ENCODE data around the gene GLRX3. TPM values are rescaled to one million over a fixed set of nuclear protein-coding genes. Genes with fewer than 3 reads are reported as not detected.
A peak's percentile ranks its signal among the peaks of the same experiment; 100 is the strongest.

GLRX3 gene
- total RNA-seq, 1 donor from 2014 or later, result 62.4 TPM

- no peak for DNase-seq (ENCODE audit: low spot score)
These were observed 1.7 kb downstream of the GLRX3 start for GRCh38 chr10:130137659-130138478.

- DNase-seq (ENCODE audit: low spot score), result peak; percentile 60
These were observed 2.3 kb downstream of the GLRX3 start for GRCh38 chr10:130138479-130138866.

- DNase-seq (ENCODE audit: low spot score), result no peak
These were observed 4.2 kb downstream of the GLRX3 start for GRCh38 chr10:130140425-130140824.

GRCh38 chr10:130141038-130141437 lies 4.8 kb downstream of the GLRX3 start:
- DNase-seq (ENCODE audit: low spot score), result no peak

- DNase-seq (ENCODE audit: low spot score), result no peak
These were observed 5.3 kb downstream of the GLRX3 start for GRCh38 chr10:130141460-130141859.

GRCh38 chr10:130141878-130142277 lies 5.7 kb downstream of the GLRX3 start:
- DNase-seq (ENCODE audit: low spot score), result no peak

- no peak for DNase-seq (ENCODE audit: low spot score)
These were observed 9.9 kb downstream of the GLRX3 start for GRCh38 chr10:130146042-130146441.

- no peak for DNase-seq (ENCODE audit: low spot score)
These were observed 23.1 kb downstream of the GLRX3 start for GRCh38 chr10:130159192-130159794.

- no peak for DNase-seq (ENCODE audit: low spot score)
These were observed 24.6 kb downstream of the GLRX3 start for GRCh38 chr10:130160775-130161174.

GRCh38 chr10:130161331-130161730 lies 25.1 kb downstream of the GLRX3 start:
- DNase-seq (ENCODE audit: low spot score), result no peak

GRCh38 chr10:130167193-130167592 lies 31.0 kb downstream of the GLRX3 start:
- DNase-seq (ENCODE audit: low spot score), result no peak

- no peak for DNase-seq (ENCODE audit: low spot score)
These were observed 31.5 kb downstream of the GLRX3 start for GRCh38 chr10:130167707-130168106.

- no peak for DNase-seq (ENCODE audit: low spot score)
These were observed 33.1 kb downstream of the GLRX3 start for GRCh38 chr10:130169136-130169859.

GRCh38 chr10:130171196-130171595 lies 35.0 kb downstream of the GLRX3 start:
- DNase-seq (ENCODE audit: low spot score), result no peak

- peak; percentile 50 for DNase-seq (ENCODE audit: low spot score)
These were observed 38.1 kb downstream of the GLRX3 start for GRCh38 chr10:130174328-130174727.

- no peak for DNase-seq (ENCODE audit: low spot score)
These were observed 38.9 kb downstream of the GLRX3 start for GRCh38 chr10:130175074-130175473.

GRCh38 chr10:130177250-130177649 lies 41.1 kb downstream of the GLRX3 start:
- DNase-seq (ENCODE audit: low spot score), result no peak

- peak; percentile 65 for DNase-seq (ENCODE audit: low spot score)
These were observed 43.4 kb downstream of the GLRX3 start for GRCh38 chr10:130179640-130180039.

GRCh38 chr10:130180416-130180815 lies 44.2 kb downstream of the GLRX3 start:
- DNase-seq (ENCODE audit: low spot score), result no peak

- DNase-seq (ENCODE audit: low spot score), result no peak
These were observed 45.7 kb downstream of the GLRX3 start for GRCh38 chr10:130181858-130182257.

GRCh38 chr10:130185591-130185990 lies 49.4 kb downstream of the GLRX3 start:
- DNase-seq (ENCODE audit: low spot score), result no peak

Measured in umbilical cord (tissue), 2 donors.